GM15510 (cell line): ENCODE results near the gene CAPS.

ENCODE experiments used
- POLR2A ChIP-seq: IDR thresholded peaks from 3 replicates; pipeline ENCODE4 v1.6.1; 2011; ENCODE audit warnings: borderline replicate concordance; ENCODE audit not compliant: insufficient read length; ENCODE audit errors: extremely low read depth

CAPS gene

DNA sequence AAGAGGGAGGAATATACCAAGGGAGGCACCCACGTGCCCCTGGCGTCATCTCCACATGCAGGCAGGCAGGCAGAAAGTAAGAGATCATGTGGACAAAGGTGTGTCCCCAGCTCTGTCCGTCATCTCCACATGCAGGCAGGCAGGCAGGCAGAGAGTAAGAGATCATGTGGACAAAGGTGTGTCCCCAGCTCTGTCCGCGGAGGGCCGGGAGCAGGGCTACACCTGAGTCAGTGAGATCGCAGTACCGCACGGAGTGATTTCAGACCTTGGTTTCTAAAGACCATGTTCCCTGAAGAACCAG is 22.2 kb downstream of the CAPS start:
- TF ChIP-seq POLR2A, result no peak

GRCh38 chr19:5937550-5937949 is 23.5 kb downstream of the CAPS start:
- no peak for TF ChIP-seq POLR2A

- TF ChIP-seq POLR2A, result no peak
These were observed 26.5 kb downstream of the CAPS start for GRCh38 chr19:5940260-5941208.

DNA sequence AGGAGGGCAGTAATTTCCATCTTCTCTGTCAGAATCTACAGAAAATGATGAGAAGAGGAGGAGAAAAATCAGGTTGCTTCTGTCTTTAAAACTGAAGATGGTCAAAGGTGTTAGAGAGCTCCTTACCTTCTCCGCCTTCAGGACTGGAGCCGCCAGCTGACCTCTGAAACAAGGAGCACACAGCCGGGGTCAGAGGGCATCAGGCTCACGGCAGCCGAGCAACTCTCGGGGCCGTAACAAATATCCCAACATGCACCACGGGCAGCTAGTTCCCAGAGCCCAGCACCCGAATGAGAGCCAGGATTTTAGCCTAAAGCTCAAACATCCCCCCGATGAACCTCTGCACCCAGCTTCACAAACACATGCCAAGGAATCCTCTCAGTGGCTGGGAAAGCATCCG is 27.6 kb downstream of the CAPS start:
- TF ChIP-seq POLR2A, result no peak

GRCh38 chr19:5943045-5943444 is 29.0 kb downstream of the CAPS start:
- no peak for TF ChIP-seq POLR2A

GRCh38 chr19:5943623-5944022 is 29.6 kb downstream of the CAPS start:
- no peak for TF ChIP-seq POLR2A

DNA sequence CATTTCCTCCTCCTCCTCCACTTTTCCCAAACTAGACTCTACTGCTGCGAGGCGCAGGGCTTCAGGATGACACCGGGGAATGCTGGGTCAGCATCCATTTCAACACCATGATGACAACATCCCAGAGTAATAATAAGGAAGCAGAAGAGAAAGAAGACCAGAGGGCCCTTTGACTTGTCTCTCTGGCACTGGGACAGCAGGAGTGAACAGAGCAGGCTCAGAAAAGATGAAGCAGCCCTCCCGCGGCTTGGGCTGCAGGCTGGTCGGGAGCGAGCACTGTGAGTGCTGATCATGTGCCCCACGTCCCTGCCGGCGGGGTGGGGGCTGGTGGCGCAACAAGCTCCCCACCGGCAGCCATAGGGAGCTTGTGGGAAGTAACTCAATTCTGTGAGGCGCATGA is 33.4 kb downstream of the CAPS start:
- TF ChIP-seq POLR2A, result no peak

GRCh38 chr19:5948752-5949564 is 34.9 kb downstream of the CAPS start:
- no peak for TF ChIP-seq POLR2A

- TF ChIP-seq POLR2A, result no peak
These were observed 35.8 kb downstream of the CAPS start for GRCh38 chr19:5949792-5950305.

GRCh38 chr19:5950741-5951140 is 36.7 kb downstream of the CAPS start:
- TF ChIP-seq POLR2A, result no peak

DNA sequence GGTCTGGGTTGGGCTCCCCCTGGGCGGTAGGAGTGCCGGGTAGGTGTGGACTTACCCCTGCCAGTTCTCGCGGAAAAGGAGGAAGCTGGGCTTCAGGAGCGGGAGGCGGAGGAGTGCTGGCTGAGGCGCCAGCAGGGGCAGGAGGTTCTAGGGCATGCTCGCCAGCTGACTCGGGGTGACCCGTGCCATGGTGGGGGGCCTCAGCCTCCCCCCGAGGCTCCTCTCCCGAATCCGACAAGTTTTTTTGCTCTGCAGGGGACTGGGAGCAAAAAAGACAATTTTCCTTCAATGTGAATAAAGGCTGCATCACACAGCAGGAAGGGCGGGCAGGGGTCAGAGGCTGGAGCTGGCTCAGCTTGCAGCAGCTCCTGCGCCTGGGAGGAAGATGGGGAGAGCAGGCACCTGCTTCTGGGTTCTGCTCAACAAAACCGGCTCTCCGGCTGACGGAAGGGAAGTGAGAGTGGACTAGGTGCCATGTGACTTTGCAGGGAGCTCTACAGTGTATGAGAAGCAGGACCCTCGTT is 37.3 kb downstream of the CAPS start:
- TF ChIP-seq POLR2A, result no peak

DNA sequence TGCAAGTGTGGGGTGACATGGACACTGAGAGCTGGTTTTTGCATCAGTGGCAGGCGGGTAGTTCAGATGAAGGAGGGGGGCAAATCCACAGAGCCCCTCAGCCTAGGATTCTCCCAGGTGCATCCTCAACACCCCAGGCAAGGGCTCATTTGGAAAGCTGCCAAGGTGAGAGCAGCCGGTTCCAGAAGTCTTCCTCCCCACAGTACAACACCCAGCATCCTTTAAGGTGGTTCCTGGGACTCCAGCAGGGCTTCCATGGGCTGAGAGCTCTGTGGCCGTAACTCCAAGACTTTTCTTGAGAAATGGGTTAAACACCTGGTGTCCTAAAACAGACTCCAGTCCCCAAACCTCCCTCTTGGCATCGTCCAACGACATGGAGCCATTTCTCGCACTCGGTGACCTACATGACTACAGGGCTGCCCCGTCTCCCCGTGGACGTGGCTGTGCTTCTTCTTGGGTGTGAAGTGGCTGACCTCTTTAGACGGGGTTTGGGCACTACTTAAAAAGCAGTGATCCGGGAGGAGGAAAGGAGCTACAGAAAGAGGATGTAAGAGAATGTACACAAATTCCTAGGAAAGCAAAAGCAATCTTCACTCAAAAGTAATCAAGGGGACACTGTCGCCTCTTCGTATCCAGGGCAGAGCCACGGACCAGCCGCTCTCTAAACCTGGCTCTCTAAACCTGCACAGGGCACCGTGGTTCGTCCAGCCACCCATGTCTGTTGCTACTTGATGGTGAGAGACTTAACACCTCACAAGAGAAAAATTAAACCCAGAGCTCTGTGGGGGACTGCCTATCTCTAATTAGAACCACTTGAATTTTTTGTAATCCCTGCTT is 38.4 kb downstream of the CAPS start:
- no peak for TF ChIP-seq POLR2A

DNA sequence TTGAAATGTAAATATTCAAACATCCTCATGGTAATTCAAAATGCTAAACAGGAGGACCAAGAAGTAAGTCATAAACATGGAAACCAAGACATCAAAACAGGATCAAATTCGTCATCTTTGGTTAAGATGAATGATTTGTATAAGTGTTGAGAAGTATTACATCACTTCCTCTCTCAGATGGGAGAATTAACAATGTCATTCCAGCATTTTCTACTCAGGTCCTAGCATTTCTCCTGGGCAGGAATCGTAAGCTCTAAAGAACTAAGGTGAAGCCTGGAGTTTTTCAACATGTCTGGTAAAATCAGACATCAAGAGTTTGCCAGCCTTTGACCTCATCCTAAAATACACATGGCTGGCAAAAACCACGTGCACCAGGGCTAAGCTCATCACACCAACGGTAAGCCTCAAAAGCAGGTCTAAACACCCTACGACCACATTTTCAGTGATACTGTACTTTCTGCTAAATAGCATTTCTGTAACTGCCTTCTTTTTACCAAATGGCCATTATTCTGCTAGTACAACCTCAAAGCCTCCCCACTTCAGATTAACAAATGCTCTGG is 39.1 kb downstream of the CAPS start:
- no peak for TF ChIP-seq POLR2A

GRCh38 chr19:5953680-5954213 is 39.7 kb downstream of the CAPS start:
- no peak for TF ChIP-seq POLR2A
